K562 (cell line): ENCODE measurements around the gene SAE1. TPM values are rescaled to one million over a fixed set of nuclear protein-coding genes. Genes with fewer than 3 reads are reported as not detected.

Experiments
- ERF ChIP-seq: fragments of 450-650 bp; formaldehyde crosslinking; IDR thresholded peaks from 2 replicates; pipeline ENCODE4 v1.4.0; 2020; ENCODE audit warnings: mild to moderate bottlenecking, mixed read lengths
- FOXA3 ChIP-seq, 2 experiments: fragments of 450-650 bp in 1 of 2; sonication (generic) in 1 of 2; formaldehyde crosslinking; IDR thresholded peaks in 1 of 2; conservative IDR thresholded peaks in 1 of 2; 2 replicates each; pipeline versions ENCODE4 v1.4.0 to v1.8.0; 2020 to 2022; ENCODE audit warnings: mild to moderate bottlenecking in 2 of 2, missing genetic modification reagents in 1 of 2
- MYNN ChIP-seq, 2 experiments: sonication (generic); formaldehyde crosslinking in 1 of 2; IDR thresholded peaks; 2 replicates each; pipeline versions ENCODE4 v1.5.0 to v1.6.1; 2016 to 2020; ENCODE audit warnings: antibody characterized with exemption in 1 of 2, missing genetic modification reagents in 1 of 2
- NCOA4 ChIP-seq: fragments of 450-650 bp; IDR thresholded peaks from 2 replicates; pipeline ENCODE4 v1.6.1; 2018; ENCODE audit warnings: mild to moderate bottlenecking; ENCODE audit not compliant: partially characterized antibody
- NFIX ChIP-seq: fragments of 250-450 bp; sonication (Bioruptor Pico); IDR thresholded peaks from 2 replicates; pipeline ENCODE4 v1.4.0; 2020; ENCODE audit warnings: low read depth, mild to moderate bottlenecking, moderate library complexity
- PPARD ChIP-seq: fragments of 250-450 bp; sonication (Bioruptor Pico); IDR thresholded peaks from 2 replicates; pipeline ENCODE4 v1.8.0; 2022; ENCODE audit warnings: inconsistent platforms, mild to moderate bottlenecking, moderate library complexity
- PRPF4 ChIP-seq: fragments of 200-400 bp; formaldehyde crosslinking; IDR thresholded peaks from one replicate; pipeline ENCODE4 v1.6.1; 2017; ENCODE audit warnings: low read length, low read depth, mild to moderate bottlenecking; ENCODE audit not compliant: insufficient read depth, poor library complexity, severe bottlenecking
- RBM34 ChIP-seq: fragments of 200-400 bp; formaldehyde crosslinking; IDR thresholded peaks from 2 replicates; pipeline ENCODE4 v1.6.1; 2018; ENCODE audit warnings: low read length, borderline replicate concordance; ENCODE audit not compliant: insufficient read depth
- SMARCC2 ChIP-seq: fragments of 450-650 bp; IDR thresholded peaks from 2 replicates; pipeline ENCODE4 v1.6.1; 2017; ENCODE audit warnings: antibody characterized with exemption, moderate library complexity, mild to moderate bottlenecking, low read depth
- SREBF2 ChIP-seq: sonication (generic); formaldehyde crosslinking; IDR thresholded peaks from 2 replicates; pipeline ENCODE4 v1.4.0; 2020; ENCODE audit warnings: mild to moderate bottlenecking, missing genetic modification reagents
- TCF7L2 ChIP-seq: fragments of 150-350 bp; IDR thresholded peaks from 2 replicates; pipeline ENCODE4 v1.6.1; 2016; ENCODE audit warnings: low read depth, mild to moderate bottlenecking, low read length, moderate library complexity
- THRAP3 ChIP-seq: fragments of 450-650 bp; IDR thresholded peaks from 2 replicates; pipeline ENCODE4 v1.6.1; 2016; ENCODE audit warnings: mild to moderate bottlenecking, inconsistent platforms, borderline replicate concordance
- ZC3H4 ChIP-seq: sonication (generic); formaldehyde crosslinking; IDR thresholded peaks from 2 replicates; pipeline ENCODE4 v1.9.0; 2021; ENCODE audit warnings: missing genetic modification reagents, borderline replicate concordance
- ZNF766 ChIP-seq: fragments of 200-800 bp; sonication (Bioruptor generic); conservative IDR thresholded peaks from 2 replicates; pipeline ENCODE4 v1.6.1; 2016; ENCODE audit warnings: missing genetic modification characterization, missing compliant biosample characterization
- polyA plus RNA-seq, 8 experiments: library from polyadenylated mRNA; depleted of rRNA in 4 of 8; stranded (reverse) in 5 of 8; unstranded in 3 of 8; fragments of >200 nt; fragmentation: Nextera tagmentation in 2 of 8; fragmentation: Illumina TruSeq in 1 of 8; extraction: Ambion mirVana in 2 of 8; extraction: Trizol in 1 of 8; gene quantifications; 2 replicates each; pipeline versions ENCODE4 v1.2.1 to v1.2.3, GENCODE V29; 2011 to 2014; ENCODE audit warnings: inconsistent platforms in 1 of 8, missing spikeins in 1 of 8
- total RNA-seq, 7 experiments: library from RNA; depleted of rRNA in 6 of 7; stranded (reverse); fragments of >200 nt in 6 of 7; fragmentation: Illumina TruSeq in 2 of 7; extraction: Trizol in 2 of 7; gene quantifications; 2 replicates each; pipeline versions ENCODE4 v1.2.1 to v1.2.3, GENCODE V29; 2011 to 2021; ENCODE audit warnings: low replicate concordance in 1 of 7
- TF ChIP-seq, protein P1 (sequence below), 2 experiments: fragments of 450-650 bp; IDR thresholded peaks; 2 replicates each; pipeline ENCODE4 v1.6.1; 2018; ENCODE audit warnings: mild to moderate bottlenecking in 2 of 2, low read depth in 1 of 2; ENCODE audit not compliant: partially characterized antibody in 2 of 2
- TF ChIP-seq, protein P2 (sequence below), 2 experiments: fragments of 450-650 bp; conservative IDR thresholded peaks; 2 replicates each; pipeline ENCODE4 v1.6.1; 2017; ENCODE audit warnings: mild to moderate bottlenecking in 2 of 2, moderate library complexity in 2 of 2
- TF ChIP-seq, protein P3 (sequence below): IDR thresholded peaks from 3 replicates; pipeline ENCODE4 v1.6.1; 2011; ENCODE audit warnings: borderline replicate concordance, mild to moderate bottlenecking; ENCODE audit not compliant: insufficient read length, insufficient read depth
- TF ChIP-seq, protein P4 (sequence below): fragments of 450-650 bp; formaldehyde crosslinking; IDR thresholded peaks from 2 replicates; pipeline ENCODE4 v1.4.0; 2020; ENCODE audit warnings: mild to moderate bottlenecking, mixed read lengths

Gene SAE1
- total and polyA plus RNA-seq, 9 of the 15 experiments (the other 6 are each of a cell fraction or from before 2014, with no cell fraction given) = 82.8 to 299 (median 217) TPM

DNA sequence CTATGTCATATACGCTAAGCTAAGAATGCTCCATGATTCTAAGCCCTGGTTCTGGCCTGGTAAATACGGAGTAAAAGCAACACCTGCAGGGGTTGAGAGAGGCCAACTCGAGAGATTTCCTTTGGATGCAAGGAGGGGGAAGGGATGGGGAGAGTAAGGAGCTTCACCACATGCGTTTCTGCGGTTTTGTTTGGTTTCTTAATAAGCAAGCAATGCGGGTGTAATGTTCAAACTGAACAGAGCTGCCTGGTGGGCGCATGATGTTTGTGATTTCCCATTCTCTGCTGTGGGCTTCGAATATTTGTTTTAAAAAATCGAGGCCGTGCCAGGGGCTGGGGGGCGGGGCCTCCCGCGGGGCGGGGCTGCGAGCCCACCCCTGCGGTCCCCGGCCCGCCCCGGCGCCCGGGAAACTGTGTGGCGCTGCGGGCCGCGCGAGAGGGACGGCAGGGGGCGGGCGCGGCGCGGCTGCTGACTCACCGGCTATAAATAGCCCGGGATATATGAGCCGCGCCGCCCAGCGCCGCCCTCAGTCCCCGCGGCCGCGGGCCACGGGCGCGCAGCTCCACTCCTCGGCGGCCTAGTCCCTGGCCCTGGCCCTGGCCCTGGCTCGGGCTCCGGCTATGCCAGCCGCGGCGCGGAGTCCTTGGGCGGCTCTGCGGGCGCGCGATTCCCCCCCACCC lies 95.3 kb downstream of the SAE1 start (continued):
- TF ChIP-seq, protein P1, sequence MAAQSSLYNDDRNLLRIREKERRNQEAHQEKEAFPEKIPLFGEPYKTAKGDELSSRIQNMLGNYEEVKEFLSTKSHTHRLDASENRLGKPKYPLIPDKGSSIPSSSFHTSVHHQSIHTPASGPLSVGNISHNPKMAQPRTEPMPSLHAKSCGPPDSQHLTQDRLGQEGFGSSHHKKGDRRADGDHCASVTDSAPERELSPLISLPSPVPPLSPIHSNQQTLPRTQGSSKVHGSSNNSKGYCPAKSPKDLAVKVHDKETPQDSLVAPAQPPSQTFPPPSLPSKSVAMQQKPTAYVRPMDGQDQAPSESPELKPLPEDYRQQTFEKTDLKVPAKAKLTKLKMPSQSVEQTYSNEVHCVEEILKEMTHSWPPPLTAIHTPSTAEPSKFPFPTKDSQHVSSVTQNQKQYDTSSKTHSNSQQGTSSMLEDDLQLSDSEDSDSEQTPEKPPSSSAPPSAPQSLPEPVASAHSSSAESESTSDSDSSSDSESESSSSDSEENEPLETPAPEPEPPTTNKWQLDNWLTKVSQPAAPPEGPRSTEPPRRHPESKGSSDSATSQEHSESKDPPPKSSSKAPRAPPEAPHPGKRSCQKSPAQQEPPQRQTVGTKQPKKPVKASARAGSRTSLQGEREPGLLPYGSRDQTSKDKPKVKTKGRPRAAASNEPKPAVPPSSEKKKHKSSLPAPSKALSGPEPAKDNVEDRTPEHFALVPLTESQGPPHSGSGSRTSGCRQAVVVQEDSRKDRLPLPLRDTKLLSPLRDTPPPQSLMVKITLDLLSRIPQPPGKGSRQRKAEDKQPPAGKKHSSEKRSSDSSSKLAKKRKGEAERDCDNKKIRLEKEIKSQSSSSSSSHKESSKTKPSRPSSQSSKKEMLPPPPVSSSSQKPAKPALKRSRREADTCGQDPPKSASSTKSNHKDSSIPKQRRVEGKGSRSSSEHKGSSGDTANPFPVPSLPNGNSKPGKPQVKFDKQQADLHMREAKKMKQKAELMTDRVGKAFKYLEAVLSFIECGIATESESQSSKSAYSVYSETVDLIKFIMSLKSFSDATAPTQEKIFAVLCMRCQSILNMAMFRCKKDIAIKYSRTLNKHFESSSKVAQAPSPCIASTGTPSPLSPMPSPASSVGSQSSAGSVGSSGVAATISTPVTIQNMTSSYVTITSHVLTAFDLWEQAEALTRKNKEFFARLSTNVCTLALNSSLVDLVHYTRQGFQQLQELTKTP (IDR thresholded peaks at IDR 0.05; ENCODE audit: low read depth in 1 of 2, partially characterized antibody in 2 of 2) = no peak
- TF ChIP-seq ZC3H4 (CRISPR knock-in tag) = no peak
- no peak for TF ChIP-seq FOXA3 (CRISPR knock-in tag; conservative IDR thresholded peaks at IDR 0.05 in 1 of 2, IDR thresholded peaks at IDR 0.05 in 1 of 2)
- TF ChIP-seq NCOA4 = no peak
- no peak for TF ChIP-seq PRPF4
- TF ChIP-seq, protein P2, sequence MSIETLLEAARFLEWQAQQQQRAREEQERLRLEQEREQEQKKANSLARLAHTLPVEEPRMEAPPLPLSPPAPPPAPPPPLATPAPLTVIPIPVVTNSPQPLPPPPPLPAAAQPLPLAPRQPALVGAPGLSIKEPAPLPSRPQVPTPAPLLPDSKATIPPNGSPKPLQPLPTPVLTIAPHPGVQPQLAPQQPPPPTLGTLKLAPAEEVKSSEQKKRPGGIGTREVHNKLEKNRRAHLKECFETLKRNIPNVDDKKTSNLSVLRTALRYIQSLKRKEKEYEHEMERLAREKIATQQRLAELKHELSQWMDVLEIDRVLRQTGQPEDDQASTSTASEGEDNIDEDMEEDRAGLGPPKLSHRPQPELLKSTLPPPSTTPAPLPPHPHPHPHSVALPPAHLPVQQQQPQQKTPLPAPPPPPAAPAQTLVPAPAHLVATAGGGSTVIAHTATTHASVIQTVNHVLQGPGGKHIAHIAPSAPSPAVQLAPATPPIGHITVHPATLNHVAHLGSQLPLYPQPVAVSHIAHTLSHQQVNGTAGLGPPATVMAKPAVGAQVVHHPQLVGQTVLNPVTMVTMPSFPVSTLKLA (conservative IDR thresholded peaks at IDR 0.05) = no peak
- no peak for TF ChIP-seq PPARD (CRISPR knock-in tag)
- TF ChIP-seq ERF (CRISPR knock-in tag) = no peak
- no peak for TF ChIP-seq ZNF766 (CRISPR knock-in tag)
- peak; percentile 69; the same call in 1 of the 2 replicates for TF ChIP-seq MYNN (IDR thresholded peaks at IDR 0.05)
- TF ChIP-seq MYNN (CRISPR knock-in tag; IDR thresholded peaks at IDR 0.05) = no peak
- TF ChIP-seq, protein P3, sequence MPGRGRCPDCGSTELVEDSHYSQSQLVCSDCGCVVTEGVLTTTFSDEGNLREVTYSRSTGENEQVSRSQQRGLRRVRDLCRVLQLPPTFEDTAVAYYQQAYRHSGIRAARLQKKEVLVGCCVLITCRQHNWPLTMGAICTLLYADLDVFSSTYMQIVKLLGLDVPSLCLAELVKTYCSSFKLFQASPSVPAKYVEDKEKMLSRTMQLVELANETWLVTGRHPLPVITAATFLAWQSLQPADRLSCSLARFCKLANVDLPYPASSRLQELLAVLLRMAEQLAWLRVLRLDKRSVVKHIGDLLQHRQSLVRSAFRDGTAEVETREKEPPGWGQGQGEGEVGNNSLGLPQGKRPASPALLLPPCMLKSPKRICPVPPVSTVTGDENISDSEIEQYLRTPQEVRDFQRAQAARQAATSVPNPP = no peak
- TF ChIP-seq SMARCC2 = no peak
- TF ChIP-seq NFIX (CRISPR knock-in tag) = no peak
- TF ChIP-seq, protein P4, sequence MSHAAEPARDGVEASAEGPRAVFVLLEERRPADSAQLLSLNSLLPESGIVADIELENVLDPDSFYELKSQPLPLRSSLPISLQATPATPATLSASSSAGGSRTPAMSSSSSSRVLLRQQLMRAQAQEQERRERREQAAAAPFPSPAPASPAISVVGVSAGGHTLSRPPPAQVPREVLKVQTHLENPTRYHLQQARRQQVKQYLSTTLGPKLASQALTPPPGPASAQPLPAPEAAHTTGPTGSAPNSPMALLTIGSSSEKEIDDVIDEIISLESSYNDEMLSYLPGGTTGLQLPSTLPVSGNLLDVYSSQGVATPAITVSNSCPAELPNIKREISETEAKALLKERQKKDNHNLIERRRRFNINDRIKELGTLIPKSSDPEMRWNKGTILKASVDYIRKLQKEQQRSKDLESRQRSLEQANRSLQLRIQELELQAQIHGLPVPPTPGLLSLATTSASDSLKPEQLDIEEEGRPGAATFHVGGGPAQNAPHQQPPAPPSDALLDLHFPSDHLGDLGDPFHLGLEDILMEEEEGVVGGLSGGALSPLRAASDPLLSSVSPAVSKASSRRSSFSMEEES = no peak
- TF ChIP-seq SREBF2 (CRISPR knock-in tag) = no peak
- 0 out of 2 replicates have a peak, but pooled peaks have one; percentile 83 for TF ChIP-seq RBM34
- no peak for TF ChIP-seq THRAP3
- TF ChIP-seq TCF7L2 = no peak
